Left renal cortex interstitium (tissue), 4 donors: Measurements from ENCODE around the gene UGGT1. TPM values are rescaled to one million over a fixed set of nuclear protein-coding genes. Genes with fewer than 3 reads are reported as not detected.
A peak's percentile ranks its signal among the peaks of the same experiment; 100 is the strongest.

Experiments used
- DNase-seq, 4 donors: peaks; one replicate each; pipeline ENCODE4 v3.0.0-alpha.2; 2013; ENCODE audit warnings: low read depth in 4 of 4, low spot score in 2 of 4, missing footprints in 1 of 4
- polyA plus RNA-seq, 4 donors: library from polyadenylated mRNA; unstranded; fragments of 120-200 nt; gene quantifications; one replicate each; pipeline ENCODE4 v1.2.1, GENCODE V29; 2013; ENCODE audit not compliant: insufficient read length in 4 of 4

The UGGT1 gene
- 10 to 100 TPM; 34.5 to 42.8 (median 36.5) TPM for polyA plus RNA-seq

DNA sequence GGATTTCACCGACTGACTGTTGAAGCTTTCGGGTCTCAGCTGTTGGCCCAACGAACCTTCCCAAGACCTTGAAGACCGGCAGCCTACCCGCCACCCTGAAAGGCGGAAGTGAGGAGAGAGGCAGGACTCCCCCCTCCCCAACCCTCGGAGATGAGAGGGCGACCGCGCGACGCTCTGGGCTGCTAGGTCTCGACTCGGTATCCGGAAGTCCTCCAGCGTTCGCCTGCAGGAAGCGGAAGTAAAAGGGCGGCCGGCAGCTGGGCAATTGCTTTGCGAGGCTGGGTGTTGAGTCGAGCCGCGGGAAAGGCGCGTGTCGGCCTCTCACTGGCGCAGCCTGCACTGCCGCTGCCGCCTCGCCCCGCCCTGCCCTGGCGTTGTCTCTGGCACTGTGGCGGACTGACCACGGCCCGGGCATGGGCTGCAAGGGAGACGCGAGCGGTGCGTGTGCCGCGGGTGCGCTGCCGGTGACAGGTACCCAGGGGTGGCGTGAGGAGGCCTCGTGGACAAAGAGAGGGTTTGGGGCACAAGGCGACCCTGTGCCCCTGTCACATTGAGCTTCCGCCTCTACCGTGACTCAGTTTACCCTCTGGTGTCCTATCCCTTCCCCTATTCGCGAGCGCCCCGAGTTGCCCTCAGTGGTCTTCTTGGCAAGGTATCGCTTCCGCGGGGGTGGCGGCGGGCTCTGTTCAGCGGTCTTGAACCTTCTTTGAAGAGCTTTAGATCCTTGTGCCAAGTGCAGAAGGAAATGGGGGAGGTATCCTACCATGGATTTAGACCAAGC, at the start of gene UGGT1:
TSS of gene UGGT1 (plus strand) at position 256 of the 781 bp plus-strand sequence. CDS start at position 414, 158 bp downstream.
- DNase-seq = peak; percentile 85 to 94 (median 92)

DNA sequence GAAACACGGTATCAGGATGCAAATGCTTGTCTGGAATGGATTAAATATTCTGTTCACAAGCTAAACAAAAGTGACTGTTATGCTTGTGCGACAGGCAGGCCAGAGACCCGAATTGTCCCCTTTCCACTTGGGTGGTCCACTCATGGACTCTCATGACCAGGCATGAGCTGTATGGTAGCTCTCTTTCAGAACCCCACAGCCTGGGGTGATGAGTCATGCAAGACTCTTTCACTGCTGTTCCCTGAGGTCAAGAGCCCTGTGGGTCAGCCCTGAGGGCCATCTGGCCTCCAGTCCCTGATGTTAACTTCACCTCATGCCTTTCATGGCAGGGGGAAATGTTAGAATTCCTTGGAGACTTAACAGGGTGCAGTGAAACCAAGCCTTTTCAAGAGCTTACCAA, 49.4 kb upstream of the UGGT1 start:
- no peak for DNase-seq

DNA sequence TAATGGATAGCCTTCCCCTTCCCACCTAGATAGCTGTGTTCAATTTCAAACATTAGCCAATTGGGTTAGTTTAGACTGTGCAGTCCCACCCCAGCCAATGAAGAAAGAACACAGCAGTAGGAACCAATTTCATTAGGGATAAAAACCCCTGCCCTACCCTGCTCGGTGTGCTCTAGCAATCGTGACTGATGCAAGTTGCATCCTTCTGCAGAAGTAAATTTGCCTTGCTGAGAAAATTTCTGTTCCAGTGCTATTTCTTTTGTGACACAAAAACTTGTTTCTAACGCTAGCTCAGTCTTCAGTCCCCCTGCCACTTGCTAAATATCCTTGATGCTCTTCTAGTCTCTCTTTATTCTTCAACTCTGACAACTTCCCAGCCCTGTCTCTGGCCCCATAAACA, 48.0 kb upstream of the UGGT1 start:
- no peak for DNase-seq

DNA sequence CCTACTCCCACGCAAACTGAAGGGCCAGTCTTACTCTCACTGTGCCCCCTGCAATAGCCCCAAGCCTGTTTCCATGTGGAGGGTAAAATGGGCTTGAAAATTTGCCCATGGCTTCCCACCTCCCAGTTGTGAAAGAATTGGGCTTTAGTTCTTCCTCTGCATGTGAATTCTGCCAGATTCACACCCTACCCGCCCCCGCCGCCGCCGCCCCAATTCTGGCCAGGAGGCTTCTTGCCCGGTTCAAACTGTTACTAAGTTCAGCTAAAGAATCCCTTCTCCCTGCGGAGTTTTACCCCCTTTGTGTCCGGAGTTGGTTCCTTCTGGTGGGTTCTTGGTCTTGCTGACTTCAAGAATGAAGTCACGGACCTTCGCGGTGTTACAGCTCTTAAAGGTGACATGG, 37.7 kb upstream of the UGGT1 start:
- DNase-seq = no peak

DNA sequence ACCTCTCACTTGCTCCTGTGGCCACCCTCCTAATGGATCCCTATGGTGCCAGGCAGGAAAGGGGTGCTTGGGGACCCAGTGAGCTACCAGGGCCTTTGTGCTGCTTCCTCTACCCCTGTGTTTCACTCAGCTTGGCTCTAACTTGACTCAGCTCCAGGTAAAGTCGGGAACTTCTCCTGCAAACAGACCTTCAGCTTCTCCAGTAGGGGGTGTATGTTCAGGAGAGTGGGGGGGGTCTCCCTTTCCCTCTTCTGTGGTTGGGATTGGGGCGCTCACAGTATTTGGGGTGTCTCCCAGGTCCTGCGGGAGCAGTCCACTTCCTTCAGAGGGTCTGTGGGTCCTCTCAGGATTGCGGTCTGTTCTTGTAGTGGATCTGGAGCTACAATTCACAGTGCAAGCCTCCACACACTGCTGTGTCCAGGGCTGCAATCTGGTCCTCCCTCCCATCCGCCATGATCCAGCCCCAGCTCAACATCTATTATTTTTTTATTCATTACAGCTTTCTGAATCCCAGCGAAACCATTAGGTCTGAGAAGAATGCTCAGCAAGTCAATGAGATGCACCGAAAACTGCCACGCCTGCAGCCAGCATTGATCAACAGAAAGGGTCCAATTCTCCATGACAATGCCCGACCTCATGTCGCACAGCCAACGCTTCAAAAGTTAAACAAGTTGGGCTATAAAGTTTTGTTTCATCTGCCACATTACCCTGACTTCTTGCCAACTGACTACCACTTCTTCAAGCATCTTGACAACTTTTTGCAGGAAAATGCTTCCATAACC, 36.7 kb upstream of the UGGT1 start:
- DNase-seq = no peak

DNA sequence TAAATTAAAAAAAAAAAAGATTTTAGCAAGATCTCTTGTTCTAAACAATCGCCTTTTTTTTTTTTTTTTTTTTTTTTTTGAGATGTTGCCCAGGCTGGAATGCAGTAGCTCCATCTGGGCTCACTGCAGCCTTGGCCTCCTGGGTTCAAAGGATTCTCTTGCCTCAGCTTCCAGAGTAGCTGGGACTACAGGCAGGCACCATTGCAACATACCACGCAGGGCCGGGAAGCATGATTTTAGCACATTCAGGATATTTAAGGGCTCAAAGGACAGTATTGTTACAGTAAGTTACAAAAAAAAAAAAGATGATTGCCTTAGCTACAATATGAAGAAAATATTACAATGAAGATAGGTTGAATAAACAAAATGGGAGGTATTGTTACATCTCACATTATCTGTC, 33.7 kb upstream of the UGGT1 start:
- DNase-seq = no peak

DNA sequence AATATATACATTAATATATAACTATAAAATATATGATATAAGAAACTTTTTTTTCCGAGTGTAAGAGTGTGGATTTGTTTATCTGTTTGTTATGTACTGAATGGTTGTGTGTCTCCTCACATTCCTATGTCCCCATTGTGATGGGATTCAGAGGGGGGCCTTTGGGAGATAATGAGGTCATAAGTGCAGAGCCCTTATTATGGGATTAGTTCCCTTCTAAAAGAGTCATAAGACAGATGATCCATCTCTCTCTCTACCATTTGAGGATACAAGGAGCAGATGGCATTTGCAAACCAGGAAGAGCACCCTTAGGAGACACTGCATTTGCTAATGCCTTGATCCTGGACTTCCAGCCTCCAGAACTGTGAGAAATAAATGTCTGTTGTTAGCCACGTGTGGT, 32.9 kb upstream of the UGGT1 start:
- DNase-seq = no peak

DNA sequence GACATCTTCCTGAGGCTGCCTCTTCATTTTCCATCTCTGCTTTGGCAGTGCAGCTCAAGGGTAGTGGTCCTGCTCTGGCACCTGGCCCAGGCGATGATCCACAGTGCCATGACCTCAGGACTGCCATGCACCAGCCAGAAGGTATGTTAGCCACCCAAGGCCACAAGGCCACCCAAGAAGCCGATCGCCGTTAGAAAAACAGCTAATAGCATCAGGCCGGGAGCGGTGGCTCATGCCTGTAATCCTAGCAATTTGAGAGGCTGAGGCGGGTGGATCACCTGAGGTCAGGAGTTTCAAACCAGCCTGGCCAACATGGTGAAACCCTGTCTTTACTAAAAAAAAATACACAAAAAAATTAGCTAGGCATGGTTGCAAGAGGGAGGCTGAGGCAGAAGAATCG, 28.4 kb upstream of the UGGT1 start:
- DNase-seq = no peak

GRCh38 chr2:128064353-128064752, 26.6 kb upstream of the UGGT1 start:
- DNase-seq = no peak

DNA sequence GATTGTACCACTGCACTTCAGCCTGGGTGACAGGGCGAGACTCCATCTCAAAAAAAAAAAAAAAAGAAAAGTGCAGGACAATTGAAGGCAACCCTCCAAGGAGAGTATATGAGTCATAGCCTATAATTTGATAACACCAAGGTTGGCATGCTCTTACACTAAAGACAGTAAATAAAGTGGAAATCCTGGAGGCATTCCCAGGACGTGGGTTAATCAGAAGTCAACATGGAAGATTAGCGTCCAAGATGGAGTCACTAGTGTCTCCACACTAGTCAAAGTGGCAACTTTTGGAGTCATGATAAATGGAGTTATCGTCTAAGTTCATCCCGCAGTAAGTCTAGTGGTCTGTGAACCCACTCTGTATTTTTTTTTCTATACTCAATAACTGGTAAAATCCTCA, 21.2 kb upstream of the UGGT1 start:
- DNase-seq = no peak

- DNase-seq = no peak
Measured at GRCh38 chr2:128073278-128073677, 17.7 kb upstream of the UGGT1 start.

DNA sequence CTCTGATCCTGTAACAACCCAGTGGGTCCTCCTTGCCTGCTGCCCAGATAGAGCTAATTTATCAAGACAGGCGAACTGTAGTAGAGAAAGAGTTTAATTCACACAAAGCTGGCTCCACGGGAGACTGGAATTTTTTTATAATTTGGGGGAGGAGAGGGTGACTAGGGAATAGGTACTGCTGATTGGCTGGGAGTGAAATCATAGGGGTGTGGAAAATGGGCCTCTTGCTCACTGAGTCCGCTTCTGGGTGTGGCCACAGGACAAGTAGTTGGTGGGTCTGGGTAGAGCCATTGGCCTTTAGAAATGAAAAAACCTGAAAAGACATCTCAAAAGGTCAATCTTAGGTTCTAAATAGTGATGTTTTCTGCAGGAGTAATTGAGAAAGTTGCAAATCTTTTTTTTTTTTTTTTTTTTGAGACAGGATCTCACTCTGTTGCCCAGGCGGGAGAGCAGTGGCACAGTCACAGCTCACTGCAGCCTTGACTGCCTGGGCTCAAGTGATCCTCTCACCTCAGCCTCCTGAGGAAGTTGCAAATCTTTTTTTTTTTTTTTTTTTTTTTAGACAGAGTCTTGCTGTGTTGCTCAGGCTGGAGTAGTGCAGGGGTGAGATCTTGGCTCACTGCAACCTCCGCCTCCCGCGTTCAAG, 14.4 kb upstream of the UGGT1 start:
- no peak for DNase-seq

DNA sequence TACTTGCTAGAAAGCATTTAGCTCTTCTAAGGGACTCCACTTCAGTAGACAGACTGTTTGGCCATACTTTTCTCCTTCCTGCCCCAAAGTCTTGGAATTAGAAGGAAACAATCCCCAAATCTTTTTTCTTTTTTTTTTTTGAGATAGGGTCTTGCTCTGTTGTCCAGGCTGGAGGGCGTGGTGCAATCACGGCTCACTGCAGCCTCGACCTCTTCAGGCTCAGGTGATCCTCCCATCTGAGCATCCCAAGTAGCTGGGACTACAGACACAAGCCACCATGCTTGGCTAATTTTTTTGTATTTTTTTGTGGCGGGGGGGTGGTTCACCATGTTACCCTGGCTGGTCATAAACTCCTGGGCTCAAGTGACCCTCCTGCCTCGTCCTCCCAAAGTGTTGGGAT, 6.2 kb upstream of the UGGT1 start:
- no peak for DNase-seq

DNA sequence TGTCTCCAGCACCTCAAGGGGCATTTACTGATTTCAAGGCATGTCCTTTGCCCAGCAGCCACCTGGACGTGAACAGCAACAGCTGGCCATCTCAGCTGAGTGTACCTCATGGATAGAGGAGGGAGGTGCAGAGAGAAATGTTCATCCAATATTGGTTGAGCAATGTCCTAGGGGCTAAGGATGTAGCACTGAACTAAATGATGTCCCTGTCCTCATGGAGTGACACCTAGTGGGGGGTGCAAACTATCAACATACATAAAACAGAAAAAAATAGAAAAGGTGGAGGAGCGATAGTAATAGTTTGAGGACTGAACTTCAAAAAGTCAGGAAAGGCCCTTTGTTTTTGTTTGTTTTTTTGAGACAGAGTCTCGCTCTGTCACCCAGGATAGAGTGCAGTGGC, 4.8 kb upstream of the UGGT1 start:
- DNase-seq = no peak

DNA sequence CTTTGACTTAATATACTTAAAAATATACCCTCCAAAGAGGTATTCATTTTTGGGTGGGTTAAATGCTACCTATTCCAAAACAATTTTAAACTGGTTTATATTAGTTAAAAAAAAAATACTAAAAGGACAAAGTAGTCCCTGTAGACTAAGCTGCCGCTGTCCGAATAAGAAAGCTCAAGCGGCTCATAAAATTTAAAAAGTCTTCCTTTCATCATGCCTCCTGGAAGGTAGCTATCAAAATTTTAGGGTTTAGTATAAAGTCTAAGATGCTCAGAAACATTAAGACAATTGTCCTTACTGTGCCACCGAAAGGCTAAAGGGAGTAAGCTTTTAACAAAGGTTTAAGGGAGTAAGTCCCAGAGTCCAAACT, 440 bp upstream of the UGGT1 start:
- DNase-seq = no peak

DNA sequence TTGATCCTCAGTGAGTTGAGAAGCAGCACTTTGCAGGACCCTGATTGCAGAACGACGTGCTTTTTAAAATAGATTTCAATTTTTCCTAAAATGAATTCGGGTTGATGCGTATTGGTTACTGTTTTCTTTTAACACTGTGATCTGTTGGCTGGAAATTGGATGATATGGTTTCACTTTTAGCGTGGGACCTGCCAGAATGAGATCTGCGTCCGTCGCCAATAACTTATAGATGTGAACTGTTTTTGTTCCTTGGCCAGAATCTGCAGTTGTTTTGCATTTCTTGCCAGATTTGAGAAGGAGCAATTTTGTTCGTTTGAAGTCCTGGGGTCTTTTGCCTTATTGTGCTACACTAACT, 703 bp downstream of the UGGT1 start:
- DNase-seq = peak in 1 of 4 donors; percentile 2

GRCh38 chr2:128092656-128093055, 1.7 kb downstream of the UGGT1 start:
- DNase-seq = no peak

GRCh38 chr2:128093762-128094161, 2.8 kb downstream of the UGGT1 start:
- no peak for DNase-seq

GRCh38 chr2:128095201-128095600, 4.2 kb downstream of the UGGT1 start:
- no peak for DNase-seq

- no peak for DNase-seq
Measured at GRCh38 chr2:128103407-128103806, 12.4 kb downstream of the UGGT1 start.

DNA sequence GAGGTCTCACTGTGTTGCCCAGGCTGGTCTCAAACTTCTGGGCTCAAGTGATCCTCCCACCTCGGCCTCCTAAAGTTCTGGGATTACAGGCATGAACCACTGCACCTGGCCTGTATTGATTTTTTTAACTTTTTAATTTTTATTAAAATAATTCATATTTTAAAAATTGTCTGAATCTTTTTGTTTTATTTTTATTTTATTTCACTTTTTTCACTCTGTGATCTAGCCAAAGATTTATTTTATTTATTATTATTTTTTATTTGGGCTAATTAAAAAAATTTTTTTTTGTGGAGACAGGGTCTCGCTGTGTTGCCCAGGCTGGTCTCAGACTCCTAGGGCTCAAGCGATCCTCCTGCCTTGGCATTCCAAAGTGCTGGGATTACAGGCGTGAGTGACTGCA, 14.1 kb downstream of the UGGT1 start:
- DNase-seq = no peak

DNA sequence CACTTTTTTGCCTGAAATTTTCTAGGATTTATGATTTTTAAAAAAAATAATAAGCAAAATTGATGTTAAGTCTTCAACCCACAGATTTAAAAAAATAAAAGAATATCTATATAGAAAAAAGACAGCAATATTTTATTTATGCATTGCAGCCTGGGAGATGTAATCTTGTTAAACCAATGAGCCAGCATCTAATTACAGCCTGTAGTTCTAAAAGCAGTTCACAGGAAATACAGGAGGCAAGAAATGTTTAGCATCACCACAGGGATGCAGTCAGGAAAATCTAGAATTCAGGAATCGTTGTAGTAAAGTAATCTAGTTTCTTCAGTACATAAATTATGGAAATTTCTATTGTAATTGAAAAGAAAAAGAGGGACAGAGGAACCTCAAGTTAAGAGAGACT, 17.2 kb downstream of the UGGT1 start:
- no peak for DNase-seq
